Measurements from ENCODE around the gene SRP54. TPM values are rescaled to one million over a fixed set of nuclear protein-coding genes. Genes with fewer than 3 reads are reported as not detected.

The SRP54 gene
- total RNA-seq, 1 experiment from 2014 or later = 44.5 TPM

DNA sequence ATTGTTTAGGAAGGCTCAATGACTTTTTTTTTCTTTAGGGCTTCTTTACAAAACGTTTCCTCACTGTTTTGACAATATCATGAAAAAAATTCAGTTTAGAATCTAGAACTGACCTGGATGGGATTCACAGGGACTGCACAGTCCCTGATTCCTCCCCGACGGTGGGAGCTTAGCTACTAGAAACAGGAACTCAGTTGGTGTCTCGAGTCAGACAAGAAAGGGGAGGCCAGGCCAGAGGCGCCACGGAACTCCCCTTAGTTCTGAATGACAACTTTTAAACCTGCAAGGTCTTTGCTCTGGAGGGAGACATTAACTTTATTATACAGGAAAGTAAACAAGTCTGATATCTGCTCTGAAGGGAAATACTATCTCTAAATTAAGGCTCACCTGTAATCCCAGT, 45.4 kb upstream of the SRP54 start:
- Histone ChIP-seq H3K27me3 (ENCODE audit: insufficient read depth, low read depth) (no peaks in the 10 kb centered on the region), H3K27ac (no peak overlapping the region), H3K36me3 (ENCODE audit: low read depth) (no peaks in the 10 kb centered on the region), H3K9me3 (ENCODE audit: insufficient read depth, low read depth) (no peaks in the 10 kb centered on the region), H3K79me2 (ENCODE audit: low read depth) (no peaks in the 10 kb centered on the region), H2AFZ (no peak overlapping the region), H3K4me2 (no peak overlapping the region), H4K20me1 (ENCODE audit: insufficient read depth) (no peaks in the 10 kb centered on the region), H3K9me2 (ENCODE audit: insufficient read depth) (no peaks in the 10 kb centered on the region), H3K4me1 (replicated peaks; ENCODE audit: insufficient read depth) (no peaks in the 10 kb centered on the region), H3K4me3 (no peak overlapping the region), H3F3A (ENCODE audit: insufficient read depth, low read depth) (no peaks in the 10 kb centered on the region)
- TF ChIP-seq, protein P1, sequence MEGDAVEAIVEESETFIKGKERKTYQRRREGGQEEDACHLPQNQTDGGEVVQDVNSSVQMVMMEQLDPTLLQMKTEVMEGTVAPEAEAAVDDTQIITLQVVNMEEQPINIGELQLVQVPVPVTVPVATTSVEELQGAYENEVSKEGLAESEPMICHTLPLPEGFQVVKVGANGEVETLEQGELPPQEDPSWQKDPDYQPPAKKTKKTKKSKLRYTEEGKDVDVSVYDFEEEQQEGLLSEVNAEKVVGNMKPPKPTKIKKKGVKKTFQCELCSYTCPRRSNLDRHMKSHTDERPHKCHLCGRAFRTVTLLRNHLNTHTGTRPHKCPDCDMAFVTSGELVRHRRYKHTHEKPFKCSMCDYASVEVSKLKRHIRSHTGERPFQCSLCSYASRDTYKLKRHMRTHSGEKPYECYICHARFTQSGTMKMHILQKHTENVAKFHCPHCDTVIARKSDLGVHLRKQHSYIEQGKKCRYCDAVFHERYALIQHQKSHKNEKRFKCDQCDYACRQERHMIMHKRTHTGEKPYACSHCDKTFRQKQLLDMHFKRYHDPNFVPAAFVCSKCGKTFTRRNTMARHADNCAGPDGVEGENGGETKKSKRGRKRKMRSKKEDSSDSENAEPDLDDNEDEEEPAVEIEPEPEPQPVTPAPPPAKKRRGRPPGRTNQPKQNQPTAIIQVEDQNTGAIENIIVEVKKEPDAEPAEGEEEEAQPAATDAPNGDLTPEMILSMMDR (conservative IDR thresholded peaks at IDR 0.05) = no peak
- no peak for TF ChIP-seq EZH2 (IDR thresholded peaks at IDR 0.05; ENCODE audit: low read depth)
- CTCF ChIA-PET = no interaction called here
- no TSS peak for BruUV-seq (replicated peaks)
- intact Hi-C loops (cut with micrococcal nuclease; ENCODE audit: unreplicated experiment) = no loop called here
- POLR2A ChIA-PET (ENCODE audit: unreplicated experiment) = interaction anchor here (0.7 kb wide), 1 partner anchor 476 kb away, joined by 16 read pairs; the partner anchor contains the start of gene SPTSSA
- DNase-seq = no peak

DNA sequence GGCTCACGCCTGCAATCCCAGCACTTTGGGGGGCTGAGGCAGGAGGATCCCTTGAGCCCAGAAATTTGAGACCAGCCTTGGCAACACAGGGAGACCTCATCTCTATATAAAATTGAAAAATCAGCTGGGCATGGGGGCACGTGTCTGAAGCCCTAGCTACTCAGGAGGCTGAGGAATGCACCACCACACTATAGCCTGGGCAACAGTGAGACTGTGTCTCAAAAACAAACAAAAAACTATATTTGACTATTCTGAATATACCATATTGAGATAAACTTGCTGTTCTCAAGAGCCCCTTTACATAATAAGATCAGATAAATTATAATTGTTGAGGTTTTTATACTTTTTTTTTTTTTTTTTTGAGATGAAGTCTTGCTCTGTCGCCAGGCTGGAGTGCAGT, 44.9 kb upstream of the SRP54 start:
- Histone ChIP-seq H3K4me3 (no peak overlapping the region), H3K9me3 (ENCODE audit: insufficient read depth, low read depth) (no peaks in the 10 kb centered on the region), H3K4me2 (no peak overlapping the region), H3K79me2 (ENCODE audit: low read depth) (no peaks in the 10 kb centered on the region), H3F3A (ENCODE audit: insufficient read depth, low read depth) (no peaks in the 10 kb centered on the region), H3K27ac (no peak overlapping the region), H3K27me3 (ENCODE audit: insufficient read depth, low read depth) (no peaks in the 10 kb centered on the region), H3K4me1 (replicated peaks; ENCODE audit: insufficient read depth) (no peaks in the 10 kb centered on the region), H3K36me3 (ENCODE audit: low read depth) (no peaks in the 10 kb centered on the region), H2AFZ (no peak overlapping the region), H3K9me2 (ENCODE audit: insufficient read depth) (no peaks in the 10 kb centered on the region), H4K20me1 (ENCODE audit: insufficient read depth) (no peaks in the 10 kb centered on the region)
- BruUV-seq (replicated peaks) = no TSS peak
- DNase-seq = no peak
- POLR2A ChIA-PET (ENCODE audit: unreplicated experiment) = interaction anchor here (0.7 kb wide), 1 partner anchor 476 kb away, joined by 16 read pairs; the partner anchor contains the start of gene SPTSSA
- CTCF ChIA-PET = no interaction called here
- TF ChIP-seq, protein P1 (conservative IDR thresholded peaks at IDR 0.05) = no peak
- TF ChIP-seq EZH2 (IDR thresholded peaks at IDR 0.05; ENCODE audit: low read depth) = no peak
- intact Hi-C loops (cut with micrococcal nuclease; ENCODE audit: unreplicated experiment) = no loop called here

DNA sequence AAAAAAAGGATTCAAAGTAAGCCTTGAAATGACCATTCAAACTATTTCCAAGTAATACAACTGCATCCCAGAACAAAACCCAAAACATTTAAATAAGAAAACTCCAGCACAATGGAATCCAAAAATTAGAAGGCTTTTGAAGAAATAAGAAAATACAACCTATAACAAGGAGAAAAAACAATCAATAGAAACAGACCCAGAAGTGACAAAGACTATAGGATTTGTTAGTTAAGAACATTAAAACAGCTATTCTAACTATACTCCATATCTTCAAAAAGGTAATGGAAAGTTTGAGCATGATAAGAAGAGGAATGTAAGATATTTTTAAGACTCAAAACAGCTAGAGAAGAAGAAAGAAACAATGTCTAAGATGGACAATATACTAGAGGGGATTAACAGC, 39.3 kb upstream of the SRP54 start:
- Histone ChIP-seq H3K4me3 (no peak overlapping the region), H3K4me2 (no peak overlapping the region), H3K9me2 (ENCODE audit: insufficient read depth) (no peaks in the 10 kb centered on the region), H3F3A (ENCODE audit: insufficient read depth, low read depth) (no peaks in the 10 kb centered on the region), H3K27me3 (ENCODE audit: insufficient read depth, low read depth) (no peaks in the 10 kb centered on the region), H3K9me3 (ENCODE audit: insufficient read depth, low read depth) (no peaks in the 10 kb centered on the region), H3K79me2 (ENCODE audit: low read depth) (no peaks in the 10 kb centered on the region), H4K20me1 (ENCODE audit: insufficient read depth) (no peaks in the 10 kb centered on the region), H3K27ac (no peak overlapping the region), H2AFZ (no peak overlapping the region), H3K4me1 (replicated peaks; ENCODE audit: insufficient read depth) (no peaks in the 10 kb centered on the region), H3K36me3 (ENCODE audit: low read depth) (no peaks in the 10 kb centered on the region)
- TF ChIP-seq, protein P1 (conservative IDR thresholded peaks at IDR 0.05) = no peak
- TF ChIP-seq EZH2 (IDR thresholded peaks at IDR 0.05; ENCODE audit: low read depth) = no peak
- CTCF ChIA-PET = interaction anchor here (0.6 kb wide), 1 partner anchor 193 kb away, joined by 3 read pairs; no protein-coding TSS in a partner anchor
- POLR2A ChIA-PET (ENCODE audit: unreplicated experiment) = no interaction called here
- intact Hi-C loops (cut with micrococcal nuclease; ENCODE audit: unreplicated experiment) = no loop called here
- no TSS peak for BruUV-seq (replicated peaks)
- no peak for DNase-seq

Data from PC-9 (cell line).